Measurements from ENCODE around the gene KIR2DL3.
"Not testable (repeated sequence)": the region's sequence is repeated elsewhere in the genome, so short reads cannot be mapped to it uniquely, and the experiment has no call there.

Gene KIR2DL3

DNA sequence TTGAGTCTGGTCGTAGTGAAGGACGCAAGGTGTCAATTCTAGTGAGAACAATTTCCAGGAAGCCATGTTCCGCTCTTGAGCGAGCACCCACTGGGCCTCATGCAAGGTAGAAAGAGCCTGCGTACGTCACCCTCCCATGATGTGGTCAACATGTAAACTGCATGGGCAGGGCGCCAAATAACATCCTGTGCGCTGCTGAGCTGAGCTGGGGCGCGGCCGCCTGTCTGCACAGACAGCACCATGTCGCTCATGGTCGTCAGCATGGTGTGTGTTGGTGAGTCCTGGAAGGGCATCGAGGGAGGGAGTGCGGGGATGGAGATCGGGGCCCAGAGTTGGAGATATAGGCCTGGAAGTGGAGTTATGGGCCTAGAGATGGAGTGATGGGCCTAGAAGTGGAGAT lies at the start of gene KIR2DL3:
Gene KIR2DL3 (plus strand): TSS at position 208 of the 400 bp plus-strand sequence. CDS start 33 bp downstream, at position 241.
- DNase-seq (ENCODE audit: low read depth) = not testable (repeated sequence)

DNA sequence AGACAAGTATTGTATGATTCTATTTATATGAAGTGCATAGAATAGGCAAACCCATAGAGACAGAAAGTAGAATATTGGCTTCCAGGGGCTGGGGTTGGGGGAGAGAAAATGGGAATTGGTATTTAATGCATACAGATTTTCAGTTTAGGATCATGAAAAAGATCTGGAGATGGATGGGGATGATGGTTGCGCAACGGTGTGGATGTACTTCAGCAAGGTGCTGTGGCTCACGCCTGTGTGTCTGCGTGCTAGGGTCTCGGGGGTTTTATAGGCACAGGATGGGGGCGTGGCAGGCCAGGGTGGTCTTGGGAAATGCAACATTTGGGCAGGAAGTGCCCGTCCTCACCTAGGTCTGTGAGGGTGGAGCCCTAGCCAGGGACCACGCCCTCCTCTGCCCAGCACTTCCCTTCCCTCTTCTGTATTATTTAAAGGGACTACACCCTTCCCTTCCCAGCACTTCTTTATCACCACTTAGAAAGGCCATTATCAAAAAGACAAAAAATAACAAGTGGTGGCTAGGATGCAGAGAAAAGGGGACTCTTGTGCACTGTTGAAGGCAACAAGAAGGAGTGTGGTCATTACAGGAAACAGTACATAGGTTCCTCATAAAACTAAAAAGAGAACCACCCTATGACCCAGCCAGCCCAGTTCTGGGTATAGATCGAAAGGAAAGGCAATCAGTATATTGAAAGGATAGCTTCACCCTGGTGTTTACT lies 46.6 kb upstream of the KIR2DL3 start:
- no peak overlapping the region for H3K4me3 ChIP-seq (ENCODE audit: low read depth, low read length)
- TF ChIP-seq CTCF (IDR thresholded peaks at IDR 0.05; ENCODE audit: low read depth, low read length, missing control alignments) = no peak
- DNase-seq (ENCODE audit: low read depth) = no peak

More for the DNA sequence above, at the start of gene KIR2DL3:
- H3K4me3 ChIP-seq (ENCODE audit: low read depth, low read length) = not testable (repeated sequence)

DNA sequence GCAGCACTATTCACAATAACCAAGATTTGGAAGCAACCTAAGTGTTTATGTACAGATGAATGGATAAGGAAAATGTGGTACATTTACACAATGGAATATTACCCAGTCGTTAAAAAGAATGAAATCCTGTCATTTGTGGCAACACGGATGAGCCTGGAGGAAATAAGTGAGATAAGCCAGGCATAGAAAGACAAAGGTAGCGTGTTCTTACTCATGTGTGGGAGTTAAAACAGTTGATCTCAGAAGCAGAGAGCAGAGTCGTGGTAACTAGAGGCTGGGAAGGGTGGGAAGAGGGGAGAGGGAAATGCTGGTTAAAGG lies 46.1 kb upstream of the KIR2DL3 start:
- TF ChIP-seq CTCF (IDR thresholded peaks at IDR 0.05; ENCODE audit: low read depth, low read length, missing control alignments) = no peak
- DNase-seq (ENCODE audit: low read depth) = no peak
- H3K4me3 ChIP-seq (ENCODE audit: low read depth, low read length) = no peak overlapping the region

- H3K4me3 ChIP-seq (ENCODE audit: low read depth, low read length) = no peak overlapping the region
Observed at GRCh38 chr19:54694648-54695047, 43.7 kb upstream of the KIR2DL3 start.

DNA sequence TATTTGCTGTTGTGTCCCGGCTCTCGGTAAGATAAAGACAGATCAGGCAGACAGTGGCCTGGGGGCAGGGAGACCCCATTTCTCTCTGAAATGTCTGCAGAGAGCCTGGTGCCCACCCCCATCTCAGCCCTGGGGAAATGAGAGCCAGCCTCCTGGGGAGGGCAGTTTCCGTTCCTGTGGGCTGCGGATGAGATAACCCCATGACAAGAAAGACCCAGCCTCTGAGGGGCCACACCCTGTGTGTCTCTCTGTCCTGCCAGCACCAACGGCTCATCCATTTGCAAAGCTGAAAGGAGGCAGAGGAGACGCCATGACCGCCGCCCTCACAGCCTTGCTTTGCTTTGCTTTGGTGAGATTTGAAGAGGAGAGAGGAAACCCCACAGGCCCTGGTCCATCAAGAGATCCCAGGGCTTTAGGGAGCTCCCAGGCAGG lies 42.2 kb upstream of the KIR2DL3 start:
- no peak for DNase-seq (ENCODE audit: low read depth)
- no peak for TF ChIP-seq CTCF (IDR thresholded peaks at IDR 0.05; ENCODE audit: low read depth, low read length, missing control alignments)
- no peak overlapping the region for H3K4me3 ChIP-seq (ENCODE audit: low read depth, low read length)

More at GRCh38 chr19:54694648-54695047, 43.7 kb upstream of the KIR2DL3 start:
- no peak for DNase-seq (ENCODE audit: low read depth)
- TF ChIP-seq CTCF (IDR thresholded peaks at IDR 0.05; ENCODE audit: low read depth, low read length, missing control alignments) = no peak

- no peak for TF ChIP-seq CTCF (IDR thresholded peaks at IDR 0.05; ENCODE audit: low read depth, low read length, missing control alignments)
- DNase-seq (ENCODE audit: low read depth) = no peak
- H3K4me3 ChIP-seq (ENCODE audit: low read depth, low read length) = no peak overlapping the region
Observed at GRCh38 chr19:54696766-54697165, 41.5 kb upstream of the KIR2DL3 start.

- DNase-seq (ENCODE audit: low read depth); H3K4me3 ChIP-seq (ENCODE audit: low read depth, low read length): not testable (repeated sequence)
Observed at GRCh38 chr19:54697716-54698115, 40.6 kb upstream of the KIR2DL3 start.

DNA sequence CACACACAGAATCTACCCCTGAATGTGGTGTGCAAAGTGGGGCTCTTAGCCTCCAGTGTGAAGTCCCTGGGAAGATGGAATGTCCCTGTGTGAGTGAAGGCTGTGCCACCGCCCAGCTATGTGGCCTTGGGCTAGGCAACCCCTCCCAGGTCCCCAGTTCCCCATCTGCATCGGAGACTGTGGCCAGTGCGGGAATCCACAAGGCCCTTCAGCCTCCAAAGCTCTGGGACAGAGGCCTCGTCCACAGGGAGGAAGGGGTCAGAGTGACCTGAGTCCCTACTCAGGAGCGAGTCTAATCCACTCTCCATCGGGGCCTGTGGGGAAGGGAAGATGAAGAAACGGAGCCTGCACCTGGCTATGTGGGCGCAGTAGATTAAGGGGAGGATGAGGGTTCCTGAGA lies 33.4 kb upstream of the KIR2DL3 start:
- H3K4me3 ChIP-seq (ENCODE audit: low read depth, low read length) = no peak overlapping the region
- DNase-seq (ENCODE audit: low read depth) = no peak
- TF ChIP-seq CTCF (IDR thresholded peaks at IDR 0.05; ENCODE audit: low read depth, low read length, missing control alignments) = no peak
